ENCODE measurements around the gene DLEC1.
"Not testable (repeated sequence)": the region's sequence is repeated elsewhere in the genome, so short reads cannot be mapped to it uniquely, and the experiment has no call there.

DLEC1 gene

DNA sequence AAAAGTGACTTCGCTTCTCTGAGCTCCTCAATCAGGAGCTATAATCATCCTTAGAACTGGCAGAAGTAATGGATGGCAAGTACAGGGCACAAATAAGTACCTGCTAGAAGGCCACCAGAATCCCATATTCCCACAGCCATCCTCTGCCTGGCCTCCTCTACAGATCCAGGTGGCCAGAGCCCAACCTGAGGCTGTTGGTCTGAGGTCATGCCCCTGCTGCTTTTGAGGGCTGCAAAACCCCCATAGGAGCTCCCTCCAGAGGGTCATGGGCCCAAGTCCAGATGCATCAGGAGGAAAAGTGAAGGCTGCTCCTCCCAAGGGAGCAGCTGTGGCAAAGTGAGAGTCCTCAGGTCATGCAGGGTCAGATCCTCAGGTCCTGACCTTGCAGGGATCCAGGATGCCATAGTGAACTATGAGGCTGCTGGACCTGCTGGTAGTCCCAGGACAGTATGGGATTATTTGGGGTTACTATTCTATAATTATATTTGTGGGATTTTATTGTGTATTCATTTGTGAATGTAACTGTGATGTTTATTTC is 6.6 kb upstream of the DLEC1 start:
- Histone ChIP-seq H3K4me1 (ENCODE audit: control insufficient read depth in 1 of 2, insufficient read depth in 2 of 2, low read length in 2 of 2) (peaks cover 3 to 21% of the 10 kb centered on the region in 2 donors), H3K27ac (ENCODE audit: low read length) (no peak overlapping the region), H3K27me3 (ENCODE audit: low read depth, low read length) (no peaks in the 10 kb centered on the region), H3K4me3 (ENCODE audit: low read depth in 1 of 2, low read length in 2 of 2) (no peak overlapping the region), H3K9me3 (ENCODE audit: control insufficient read depth in 1 of 2, low read length in 2 of 2) (no peaks in the 10 kb centered on the region), H3K36me3 (ENCODE audit: control insufficient read depth in 1 of 2, insufficient read depth in 2 of 2, low read length in 2 of 2) (no peaks in the 10 kb centered on the region)

DNA sequence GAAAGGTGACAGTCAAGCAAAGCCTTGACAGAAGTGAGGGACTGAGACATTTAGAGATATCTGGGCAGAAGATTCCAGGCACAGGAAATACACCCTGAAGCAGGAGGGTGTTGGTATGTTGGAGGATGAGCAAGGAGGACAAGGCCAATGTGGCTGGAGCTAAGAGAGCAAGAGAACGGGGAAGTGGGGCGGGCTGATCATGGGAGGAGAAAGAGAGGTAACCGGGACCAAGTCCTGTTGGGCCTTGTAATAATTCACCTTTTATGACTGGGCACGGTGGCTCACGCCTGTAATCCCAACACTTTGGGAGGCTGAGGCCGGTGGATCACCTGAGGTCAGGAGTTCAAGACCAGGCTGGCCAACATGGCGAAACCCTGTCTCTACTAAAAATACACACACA is 5.4 kb upstream of the DLEC1 start:
- not testable (repeated sequence) for H3K4me3 ChIP-seq (ENCODE audit: low read depth in 1 of 2, low read length in 2 of 2); H3K9me3 ChIP-seq (ENCODE audit: control insufficient read depth in 1 of 2, low read length in 2 of 2); H3K27me3 ChIP-seq (ENCODE audit: low read depth, low read length); H3K36me3 ChIP-seq (ENCODE audit: control insufficient read depth in 1 of 2, insufficient read depth in 2 of 2, low read length in 2 of 2); H3K27ac ChIP-seq (ENCODE audit: low read length)
- peaks cover 3 to 21% of the 10 kb centered on the region in 2 donors for H3K4me1 ChIP-seq (ENCODE audit: control insufficient read depth in 1 of 2, insufficient read depth in 2 of 2, low read length in 2 of 2)

DNA sequence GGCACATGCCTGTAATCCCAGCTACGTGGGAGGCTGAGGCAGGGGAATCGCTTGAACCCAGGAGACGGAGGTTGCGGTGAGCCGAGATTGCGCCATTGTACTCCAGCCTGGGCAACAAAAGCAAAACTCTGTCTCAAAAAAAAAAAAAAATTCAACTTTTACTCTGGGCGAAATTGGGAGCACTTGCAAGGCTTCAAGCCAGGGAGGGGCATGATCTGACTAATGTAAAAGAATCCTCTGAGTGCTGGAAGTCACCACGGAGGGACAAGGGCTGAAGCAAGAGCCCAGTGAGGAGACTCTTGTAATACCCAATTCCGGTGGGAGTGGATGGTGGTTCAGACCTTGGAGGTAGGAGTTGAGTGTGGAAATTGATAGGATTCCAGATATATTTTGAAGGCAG is 4.7 kb upstream of the DLEC1 start:
- H3K4me1 ChIP-seq (ENCODE audit: control insufficient read depth in 1 of 2, insufficient read depth in 2 of 2, low read length in 2 of 2), result peaks cover 7 to 21% of the 10 kb centered on the region in 2 donors
- not testable (repeated sequence) for H3K9me3 ChIP-seq (ENCODE audit: control insufficient read depth in 1 of 2, low read length in 2 of 2); H3K27ac ChIP-seq (ENCODE audit: low read length); H3K27me3 ChIP-seq (ENCODE audit: low read depth, low read length); H3K36me3 ChIP-seq (ENCODE audit: control insufficient read depth in 1 of 2, insufficient read depth in 2 of 2, low read length in 2 of 2); H3K4me3 ChIP-seq (ENCODE audit: low read depth in 1 of 2, low read length in 2 of 2)

DNA sequence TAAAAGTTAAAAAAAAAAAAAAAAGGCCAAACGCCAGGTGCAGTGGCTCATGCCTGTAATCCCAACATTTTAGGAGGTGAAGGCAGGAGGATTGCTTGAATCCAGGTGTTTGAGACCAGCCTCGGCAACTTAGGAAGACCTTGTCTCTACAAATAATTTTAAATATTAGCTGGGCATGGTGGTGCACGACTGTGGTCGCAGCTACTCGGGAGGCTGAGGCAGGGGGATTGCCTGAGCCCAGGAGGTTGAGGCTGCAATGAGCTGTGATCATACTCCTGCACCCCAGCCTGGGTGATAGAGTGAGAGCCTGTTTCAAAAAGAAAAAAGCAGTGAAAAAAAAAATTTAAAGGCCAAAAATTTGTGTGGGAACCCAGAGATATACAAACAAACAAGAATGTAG is 2.7 kb upstream of the DLEC1 start:
- Histone ChIP-seq H3K4me1 (ENCODE audit: control insufficient read depth in 1 of 2, insufficient read depth in 2 of 2, low read length in 2 of 2) (peaks cover 4 to 13% of the 10 kb centered on the region in 2 donors), H3K36me3 (ENCODE audit: control insufficient read depth in 1 of 2, insufficient read depth in 2 of 2, low read length in 2 of 2) (no peaks in the 10 kb centered on the region), H3K4me3 (ENCODE audit: low read depth in 1 of 2, low read length in 2 of 2) (no peak overlapping the region), H3K27me3 (ENCODE audit: low read depth, low read length) (no peaks in the 10 kb centered on the region), H3K27ac (ENCODE audit: low read length) (no peak overlapping the region), H3K9me3 (ENCODE audit: control insufficient read depth in 1 of 2, low read length in 2 of 2) (no peaks in the 10 kb centered on the region)

DNA sequence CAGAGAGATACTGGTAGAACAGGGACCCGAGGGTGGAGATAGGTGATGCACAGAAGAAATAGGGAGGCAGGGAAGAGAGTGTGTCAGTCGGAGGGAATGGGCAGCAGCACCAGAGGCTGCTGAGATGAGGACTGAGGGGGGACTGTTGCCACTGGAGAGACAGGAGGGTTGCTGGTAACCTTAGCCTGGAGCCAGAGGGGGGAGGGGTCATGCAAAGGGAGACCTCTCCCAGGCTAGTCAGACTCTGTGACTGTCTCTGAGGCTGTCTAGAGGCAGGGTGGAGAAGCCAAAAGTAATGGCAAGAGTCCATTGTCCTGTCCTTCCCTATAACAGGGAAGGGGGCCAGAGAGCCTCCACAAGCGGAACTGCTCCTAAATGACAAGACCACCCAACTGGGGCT is 2.1 kb upstream of the DLEC1 start:
- Histone ChIP-seq H3K27me3 (ENCODE audit: low read depth, low read length) (no peaks in the 10 kb centered on the region), H3K4me3 (ENCODE audit: low read depth in 1 of 2, low read length in 2 of 2) (no peak overlapping the region), H3K36me3 (ENCODE audit: control insufficient read depth in 1 of 2, insufficient read depth in 2 of 2, low read length in 2 of 2) (no peaks in the 10 kb centered on the region), H3K27ac (ENCODE audit: low read length) (no peak overlapping the region), H3K4me1 (ENCODE audit: control insufficient read depth in 1 of 2, insufficient read depth in 2 of 2, low read length in 2 of 2) (peaks cover 4 to 10% of the 10 kb centered on the region in 2 donors), H3K9me3 (ENCODE audit: control insufficient read depth in 1 of 2, low read length in 2 of 2) (no peaks in the 10 kb centered on the region)

DNA sequence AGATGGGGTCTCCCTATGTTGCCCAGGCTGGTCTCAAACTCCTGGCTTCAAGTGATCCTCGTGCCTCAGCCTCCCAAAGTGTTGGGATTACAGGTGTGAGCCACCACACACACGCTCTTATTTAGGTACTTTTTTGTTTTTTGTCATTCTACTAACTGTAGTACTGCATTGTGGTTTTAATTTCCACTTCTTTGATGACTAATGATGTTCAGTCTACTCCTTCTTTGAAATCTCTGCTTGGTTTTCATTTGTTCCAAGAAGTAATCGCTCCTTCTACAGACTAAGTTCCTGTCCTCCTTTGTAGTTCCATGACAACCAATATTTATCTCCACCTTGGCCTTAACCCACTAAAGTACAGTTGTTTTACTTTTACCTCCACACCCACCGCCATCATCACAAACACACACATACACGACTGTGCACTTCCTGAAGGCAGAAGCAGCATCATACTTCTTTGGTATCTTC is 529 bp upstream of the DLEC1 start:
- Histone ChIP-seq H3K4me3 (ENCODE audit: low read depth in 1 of 2, low read length in 2 of 2) (peak overlapping the region in 1 of 2 donors; percentile 69), H3K27ac (ENCODE audit: low read length) (peak overlapping the region; percentile 5), H3K27me3 (ENCODE audit: low read depth, low read length) (no peaks in the 10 kb centered on the region)

DNA sequence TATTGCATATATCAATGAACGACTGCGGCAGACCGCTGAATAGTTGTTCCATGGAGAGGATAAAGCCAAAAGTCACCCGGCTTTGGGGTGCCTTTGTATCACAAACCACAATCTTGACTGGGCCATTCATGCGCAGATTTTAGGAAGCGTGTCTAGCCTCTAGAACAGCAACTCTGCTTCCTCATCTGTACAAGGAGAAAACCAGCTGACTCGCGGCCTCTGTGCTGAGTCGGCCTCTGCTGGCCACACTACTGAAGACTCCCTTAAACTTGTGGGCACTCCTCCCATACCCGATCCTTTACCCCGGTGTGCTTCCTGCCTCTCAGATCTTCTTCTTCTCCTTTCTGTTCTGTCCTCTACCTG is 872 bp downstream of the DLEC1 start:
- Histone ChIP-seq H3K27me3 (ENCODE audit: low read depth, low read length) (no peaks in the 10 kb centered on the region), H3K4me3 (ENCODE audit: low read depth in 1 of 2, low read length in 2 of 2) (peak overlapping the region; percentile 68 to 69), H3K9me3 (ENCODE audit: control insufficient read depth in 1 of 2, low read length in 2 of 2) (no peaks in the 10 kb centered on the region), H3K27ac (ENCODE audit: low read length) (no peak overlapping the region), H3K4me1 (ENCODE audit: control insufficient read depth in 1 of 2, insufficient read depth in 2 of 2, low read length in 2 of 2) (peaks cover 4 to 10% of the 10 kb centered on the region in 2 donors), H3K36me3 (ENCODE audit: control insufficient read depth in 1 of 2, insufficient read depth in 2 of 2, low read length in 2 of 2) (no peaks in the 10 kb centered on the region)

More for the DNA sequence above, 529 bp upstream of the DLEC1 start:
- H3K9me3 ChIP-seq (ENCODE audit: control insufficient read depth in 1 of 2, low read length in 2 of 2), result no peaks in the 10 kb centered on the region
- peaks cover 4 to 10% of the 10 kb centered on the region in 2 donors for H3K4me1 ChIP-seq (ENCODE audit: control insufficient read depth in 1 of 2, insufficient read depth in 2 of 2, low read length in 2 of 2)
- H3K36me3 ChIP-seq (ENCODE audit: control insufficient read depth in 1 of 2, insufficient read depth in 2 of 2, low read length in 2 of 2), result no peaks in the 10 kb centered on the region

DNA sequence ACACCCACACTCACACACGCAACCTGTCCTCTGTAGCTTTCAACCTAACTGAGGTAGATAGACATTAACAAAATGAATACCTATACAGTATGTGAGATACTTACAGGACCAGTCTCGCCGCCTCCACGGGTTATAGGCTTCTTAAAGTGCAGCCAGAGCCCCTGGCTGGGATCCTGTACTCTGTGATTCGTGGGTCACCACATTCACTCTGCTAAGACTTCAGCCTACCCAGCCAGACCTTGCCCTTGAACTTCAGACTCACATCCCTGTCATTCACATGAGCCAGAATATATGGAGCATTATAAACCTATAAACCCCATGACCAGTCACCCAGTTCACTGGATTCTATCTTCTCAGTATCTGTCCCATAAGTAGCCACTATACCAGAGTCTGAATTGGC is 1.4 kb downstream of the DLEC1 start:
- Histone ChIP-seq H3K9me3 (ENCODE audit: control insufficient read depth in 1 of 2, low read length in 2 of 2) (no peaks in the 10 kb centered on the region), H3K4me1 (ENCODE audit: control insufficient read depth in 1 of 2, insufficient read depth in 2 of 2, low read length in 2 of 2) (peaks cover 4 to 10% of the 10 kb centered on the region in 2 donors), H3K36me3 (ENCODE audit: control insufficient read depth in 1 of 2, insufficient read depth in 2 of 2, low read length in 2 of 2) (no peaks in the 10 kb centered on the region), H3K4me3 (ENCODE audit: low read depth in 1 of 2, low read length in 2 of 2) (peak overlapping the region in 1 of 2 donors; percentile 69), H3K27me3 (ENCODE audit: low read depth, low read length) (no peaks in the 10 kb centered on the region), H3K27ac (ENCODE audit: low read length) (no peak overlapping the region)

DNA sequence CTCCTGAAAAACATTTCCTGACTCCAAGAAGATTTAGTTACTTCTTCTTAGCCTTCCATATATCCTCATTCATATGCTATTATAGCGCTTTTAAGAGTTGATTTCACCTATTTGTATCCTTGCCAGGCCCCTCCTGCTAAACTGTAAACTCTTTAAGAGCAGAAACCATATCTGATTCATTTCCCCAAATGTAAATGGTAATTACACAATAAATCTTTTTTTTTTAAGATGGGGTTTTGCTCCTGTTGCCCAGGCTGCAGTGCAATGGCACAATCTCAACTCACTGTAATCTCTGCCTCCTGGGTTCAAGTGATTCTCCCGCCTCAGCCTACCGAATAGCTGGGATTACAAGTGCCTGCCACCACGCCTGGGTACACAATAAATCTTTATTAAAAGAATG is 4.5 kb downstream of the DLEC1 start:
- H3K36me3 ChIP-seq (ENCODE audit: control insufficient read depth in 1 of 2, insufficient read depth in 2 of 2, low read length in 2 of 2), result no peaks in the 10 kb centered on the region
- H3K27me3 ChIP-seq (ENCODE audit: low read depth, low read length), result no peaks in the 10 kb centered on the region
- no peak overlapping the region for H3K27ac ChIP-seq (ENCODE audit: low read length)
- H3K9me3 ChIP-seq (ENCODE audit: control insufficient read depth in 1 of 2, low read length in 2 of 2), result no peaks in the 10 kb centered on the region
- peaks cover 4 to 10% of the 10 kb centered on the region in 2 donors for H3K4me1 ChIP-seq (ENCODE audit: control insufficient read depth in 1 of 2, insufficient read depth in 2 of 2, low read length in 2 of 2)
- H3K4me3 ChIP-seq (ENCODE audit: low read depth in 1 of 2, low read length in 2 of 2), result no peak overlapping the region

DNA sequence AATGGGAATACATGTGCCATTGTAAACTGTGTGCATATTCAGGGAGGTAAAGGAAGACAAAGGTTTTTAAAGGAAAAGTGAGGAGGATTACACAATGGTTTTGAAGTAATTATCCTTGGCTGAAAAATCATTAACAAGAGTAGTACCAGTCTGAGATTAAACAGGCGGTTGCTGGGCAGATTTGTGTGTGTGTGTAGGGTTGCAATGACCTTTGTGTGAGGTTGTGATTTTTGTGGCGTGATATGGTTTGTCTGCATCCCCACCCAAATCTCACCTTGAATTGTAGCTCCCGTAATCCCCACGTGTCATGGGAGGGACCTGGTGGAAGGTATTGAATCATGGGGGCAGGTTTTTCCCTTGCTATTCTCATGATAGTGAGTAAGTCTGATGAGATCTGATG is 7.0 kb downstream of the DLEC1 start:
- Histone ChIP-seq H3K4me3 (ENCODE audit: low read depth in 1 of 2, low read length in 2 of 2) (no peak overlapping the region), H3K36me3 (ENCODE audit: control insufficient read depth in 1 of 2, insufficient read depth in 2 of 2, low read length in 2 of 2) (no peaks in the 10 kb centered on the region), H3K9me3 (ENCODE audit: control insufficient read depth in 1 of 2, low read length in 2 of 2) (no peaks in the 10 kb centered on the region), H3K27me3 (ENCODE audit: low read depth, low read length) (no peaks in the 10 kb centered on the region), H3K4me1 (ENCODE audit: control insufficient read depth in 1 of 2, insufficient read depth in 2 of 2, low read length in 2 of 2) (no peaks in the 10 kb centered on the region), H3K27ac (ENCODE audit: low read length) (no peak overlapping the region)

DNA sequence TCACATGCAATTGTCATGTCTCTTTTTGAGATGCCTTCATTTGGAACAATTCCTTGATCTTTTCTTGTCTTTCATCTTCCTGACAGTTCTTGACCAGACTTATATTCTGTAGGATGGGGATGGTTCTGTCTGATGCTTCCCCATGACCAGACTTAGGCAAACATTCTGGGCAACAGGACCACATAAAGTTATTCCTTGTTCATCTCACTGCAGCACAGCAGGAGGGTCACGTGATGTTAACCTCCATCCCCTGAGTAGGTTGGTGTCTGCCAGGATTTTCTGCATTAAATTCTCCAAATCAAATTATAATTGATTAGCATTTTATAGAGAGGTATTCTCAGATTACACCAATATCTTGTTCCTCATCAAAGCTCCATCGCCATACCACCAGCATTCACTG is 7.8 kb downstream of the DLEC1 start:
- H3K4me3 ChIP-seq (ENCODE audit: low read depth in 1 of 2, low read length in 2 of 2), result no peak overlapping the region
- no peaks in the 10 kb centered on the region for H3K27me3 ChIP-seq (ENCODE audit: low read depth, low read length)
- no peaks in the 10 kb centered on the region for H3K9me3 ChIP-seq (ENCODE audit: control insufficient read depth in 1 of 2, low read length in 2 of 2)
- no peaks in the 10 kb centered on the region for H3K4me1 ChIP-seq (ENCODE audit: control insufficient read depth in 1 of 2, insufficient read depth in 2 of 2, low read length in 2 of 2)
- no peak overlapping the region for H3K27ac ChIP-seq (ENCODE audit: low read length)
- H3K36me3 ChIP-seq (ENCODE audit: control insufficient read depth in 1 of 2, insufficient read depth in 2 of 2, low read length in 2 of 2), result no peaks in the 10 kb centered on the region

DNA sequence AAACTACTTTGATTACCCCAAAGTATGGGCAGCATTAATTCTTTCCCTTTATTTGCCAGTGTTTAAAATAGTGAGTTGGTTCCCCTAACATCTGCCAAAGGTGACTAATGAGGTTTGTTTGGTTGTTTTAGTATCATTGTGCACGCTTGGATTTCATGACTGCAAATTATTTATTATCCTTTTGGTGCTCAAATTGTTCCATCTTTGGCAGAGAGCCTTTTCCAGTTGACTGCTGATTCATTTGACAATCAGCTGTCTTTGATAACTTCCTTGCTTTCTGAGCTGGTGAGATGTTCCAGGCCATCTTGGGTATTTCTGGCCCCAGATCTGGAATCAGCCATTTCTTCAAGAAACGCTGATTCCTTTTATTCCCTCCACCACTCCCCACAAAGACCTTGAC is 8.9 kb downstream of the DLEC1 start:
- Histone ChIP-seq H3K27me3 (ENCODE audit: low read depth, low read length) (no peaks in the 10 kb centered on the region), H3K4me1 (ENCODE audit: control insufficient read depth in 1 of 2, insufficient read depth in 2 of 2, low read length in 2 of 2) (no peaks in the 10 kb centered on the region), H3K9me3 (ENCODE audit: control insufficient read depth in 1 of 2, low read length in 2 of 2) (no peaks in the 10 kb centered on the region), H3K27ac (ENCODE audit: low read length) (no peak overlapping the region), H3K36me3 (ENCODE audit: control insufficient read depth in 1 of 2, insufficient read depth in 2 of 2, low read length in 2 of 2) (no peaks in the 10 kb centered on the region), H3K4me3 (ENCODE audit: low read depth in 1 of 2, low read length in 2 of 2) (no peak overlapping the region)

Data from muscle layer of duodenum (tissue), 2 donors.